CD4-positive, alpha-beta T cell (primary cell): ENCODE data around the gene RIMBP3C. TPM values are rescaled to one million over a fixed set of nuclear protein-coding genes. Genes with fewer than 3 reads are reported as not detected.
A peak's percentile ranks its signal among the peaks of the same experiment; 100 is the strongest.
"Not testable (repeated sequence)": the region's sequence is repeated elsewhere in the genome, so short reads cannot be mapped to it uniquely, and the experiment has no call there.

Experiments used
- ATAC-seq: fragments of 200-7000 bp; cut with Tn5 transposase; one replicate; pipeline ENCODE4 v1.10.0; 2022; ENCODE audit warnings: mild to moderate bottlenecking; ENCODE audit not compliant: poor library complexity
- CTCF ChIA-PET: fragments of 350-600 bp; sonication (Branson Sonifier 250); formaldehyde crosslinking; loops from one replicate; lab custom pipeline; 2021; ENCODE audit warnings: antibody characterized with exemption, inconsistent platforms; lab: Charles Lee
- POLR2A ChIA-PET: fragments of 350-600 bp; sonication (Branson Sonifier 250); formaldehyde crosslinking; loops from one replicate; lab custom pipeline; 2021; ENCODE audit warnings: antibody characterized with exemption, inconsistent platforms; lab: Charles Lee
- DNase-seq, 14 experiments: peaks; one replicate each; pipeline ENCODE4 v3.0.0-alpha.2; 2013 to 2020; ENCODE audit warnings: mixed read lengths in 2 of 14
- H3K27ac ChIP-seq, 2 donors: one replicate each; pipeline versions ENCODE4 v1.5.1 to v1.7.0; 2013; ENCODE audit warnings: low read length in 2 of 2, low read depth in 1 of 2, mild to moderate bottlenecking in 1 of 2
- H3K27me3 ChIP-seq, 2 experiments: 1 replicate in 1 of 2; 2 replicates in 1 of 2; pipeline versions ENCODE4 v1.6.1 to v1.7.0; 2013; ENCODE audit warnings: low read length in 2 of 2, control low read depth in 1 of 2, mild to moderate bottlenecking in 1 of 2, moderate library complexity in 1 of 2; ENCODE audit not compliant: insufficient read depth in 2 of 2, control insufficient read depth in 1 of 2
- H3K36me3 ChIP-seq: one replicate; pipeline ENCODE4 v1.6.1; 2013; ENCODE audit warnings: low read length, control low read depth; ENCODE audit not compliant: insufficient read depth
- H3K4me1 ChIP-seq: one replicate; pipeline ENCODE4 v1.6.1; 2013; ENCODE audit warnings: low read length, control low read depth; ENCODE audit not compliant: insufficient read depth
- H3K4me3 ChIP-seq: one replicate; pipeline ENCODE4 v1.5.1; 2013; ENCODE audit warnings: mild to moderate bottlenecking, low read length, moderate library complexity
- H3K9me3 ChIP-seq, 2 experiments: 1 replicate in 1 of 2; 2 replicates in 1 of 2; pipeline versions ENCODE4 v1.6.1 to v1.7.0; 2013; ENCODE audit warnings: low read length in 2 of 2, mild to moderate bottlenecking in 2 of 2, control low read depth in 1 of 2, moderate library complexity in 1 of 2; ENCODE audit not compliant: control insufficient read depth in 1 of 2, insufficient read depth in 1 of 2
- H3K27ac Mint-ChIP-seq: one replicate; pipeline ENCODE4 v1.8.0; 2020; ENCODE audit warnings: mixed read lengths
- H3K27me3 Mint-ChIP-seq: one replicate; pipeline ENCODE4 v1.8.0; 2021; ENCODE audit warnings: mixed read lengths
- H3K36me3 Mint-ChIP-seq: one replicate; pipeline ENCODE4 v1.8.0; 2021; ENCODE audit warnings: low read depth, mixed read lengths
- H3K4me1 Mint-ChIP-seq: one replicate; pipeline ENCODE4 v1.8.0; 2021; ENCODE audit warnings: low read depth, mixed read lengths
- H3K4me3 Mint-ChIP-seq: one replicate; pipeline ENCODE4 v1.8.0; 2020; ENCODE audit warnings: mild to moderate bottlenecking, mixed read lengths
- H3K9me3 Mint-ChIP-seq: one replicate; pipeline ENCODE4 v1.8.0; 2020; ENCODE audit warnings: mixed read lengths
- intact Hi-C, 2 experiments: fragments of 100-400 bp; cut with DNase I in 1 of 2; cut with micrococcal nuclease in 1 of 2; formaldehyde crosslinking; loops; one replicate each; pipeline versions ENCODE4 v1.15.1 to v1.9.0; 2023 to 2025; cut with DNase I, micrococcal nuclease
- total RNA-seq, 174 experiments: library from RNA in 2 of 174; stranded (reverse) in 2 of 174; gene quantifications; one replicate each; pipeline ENCODE4 v1.2.3 and lab custom pipeline; 2021 to 2026
- TF ChIP-seq, protein P1 (sequence below): fragments of 200-600 bp; IDR thresholded peaks from one replicate; pipeline ENCODE4 v1.8.0; 2022; ENCODE audit warnings: antibody characterized with exemption, mild to moderate bottlenecking

RIMBP3C gene
- total RNA-seq, 2 experiments from 2014 or later, result 0.14 TPM; not detected in 1

DNA sequence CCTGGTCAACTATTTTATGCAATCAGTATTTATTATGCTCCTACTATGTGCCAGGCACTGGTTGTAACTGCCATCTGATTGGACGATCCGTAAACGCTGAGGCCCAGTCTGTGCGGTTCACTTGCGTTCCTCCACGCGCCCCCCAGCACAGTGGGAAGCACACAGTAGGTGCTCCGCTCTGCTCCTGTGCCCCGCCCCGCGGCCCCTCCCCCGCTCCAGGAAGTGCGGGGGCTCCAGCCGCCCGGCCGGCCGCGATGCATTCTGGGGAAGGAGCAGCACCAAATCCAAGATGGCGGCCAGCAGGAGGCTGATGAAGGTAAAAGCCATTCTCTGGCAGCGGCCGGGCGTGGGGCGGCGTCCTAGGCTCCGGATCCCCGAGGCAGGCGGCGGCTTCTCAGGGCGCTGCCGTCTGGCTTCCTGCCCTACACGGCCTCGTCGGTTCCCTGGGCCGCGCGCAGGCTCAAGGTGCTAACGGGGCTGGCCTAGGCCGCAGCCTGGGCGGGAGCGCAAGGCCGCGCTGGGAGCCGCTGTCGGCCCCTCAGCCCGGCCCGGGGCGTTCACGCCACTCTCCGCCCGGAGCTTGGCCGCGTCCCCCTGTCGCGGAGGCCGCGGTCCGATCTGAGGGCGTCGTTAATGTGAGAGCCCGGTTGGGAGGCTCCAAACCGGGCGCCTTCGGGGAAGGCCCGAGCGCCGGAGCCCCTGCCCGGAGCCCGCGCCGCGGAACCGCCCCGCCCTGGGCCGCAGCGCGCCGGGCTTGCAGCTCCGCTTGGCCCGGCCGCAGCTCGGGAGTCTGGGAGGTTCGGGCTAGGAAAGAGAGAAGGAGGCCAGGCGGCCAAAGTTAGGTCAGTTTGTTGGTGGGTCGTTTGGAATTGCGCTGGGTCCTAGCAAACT, 16.4 kb upstream of the RIMBP3C start, which contains the start of gene UBE2L3:
Gene UBE2L3, plus strand, starts transcription at position 259 of the 891 bp plus-strand sequence. Its CDS starts 31 bp downstream, at position 290.
- H3K27ac ChIP-seq, result peak within 1 kb of the TSS; percentile 53 to 59
- H3K9me3 Mint-ChIP-seq, result no peaks in the 10 kb centered on the region
- peaks cover 47% of the 10 kb centered on the region for H3K4me1 ChIP-seq
- no peaks in the 10 kb centered on the region for H3K9me3 ChIP-seq
- H3K27me3 ChIP-seq, result no peaks in the 10 kb centered on the region
- intact Hi-C loops, result loop anchor here in 1 of 2 experiments (2.0 to 5.0 kb wide), 2 partner anchors 63 to 75 kb away; partner anchors contain the start of genes SDF2L1 and YDJC
- H3K27ac Mint-ChIP-seq, result peak within 1 kb of the TSS; percentile 93
- H3K36me3 ChIP-seq, result peaks cover 12% of the 10 kb centered on the region
- TF ChIP-seq, protein P1, sequence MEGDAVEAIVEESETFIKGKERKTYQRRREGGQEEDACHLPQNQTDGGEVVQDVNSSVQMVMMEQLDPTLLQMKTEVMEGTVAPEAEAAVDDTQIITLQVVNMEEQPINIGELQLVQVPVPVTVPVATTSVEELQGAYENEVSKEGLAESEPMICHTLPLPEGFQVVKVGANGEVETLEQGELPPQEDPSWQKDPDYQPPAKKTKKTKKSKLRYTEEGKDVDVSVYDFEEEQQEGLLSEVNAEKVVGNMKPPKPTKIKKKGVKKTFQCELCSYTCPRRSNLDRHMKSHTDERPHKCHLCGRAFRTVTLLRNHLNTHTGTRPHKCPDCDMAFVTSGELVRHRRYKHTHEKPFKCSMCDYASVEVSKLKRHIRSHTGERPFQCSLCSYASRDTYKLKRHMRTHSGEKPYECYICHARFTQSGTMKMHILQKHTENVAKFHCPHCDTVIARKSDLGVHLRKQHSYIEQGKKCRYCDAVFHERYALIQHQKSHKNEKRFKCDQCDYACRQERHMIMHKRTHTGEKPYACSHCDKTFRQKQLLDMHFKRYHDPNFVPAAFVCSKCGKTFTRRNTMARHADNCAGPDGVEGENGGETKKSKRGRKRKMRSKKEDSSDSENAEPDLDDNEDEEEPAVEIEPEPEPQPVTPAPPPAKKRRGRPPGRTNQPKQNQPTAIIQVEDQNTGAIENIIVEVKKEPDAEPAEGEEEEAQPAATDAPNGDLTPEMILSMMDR, result no peak
- peak; percentile 85 for ATAC-seq
- peak within 1 kb of the TSS; percentile 73 for H3K4me3 ChIP-seq
- DNase-seq, result peak; percentile 71 to 91 (median 79)
- no peaks in the 10 kb centered on the region for H3K27me3 Mint-ChIP-seq
- CTCF ChIA-PET, result interaction anchor here (1.4 kb wide), 1 partner anchor 62 kb away, joined by 5 read pairs; the partner anchor contains the start of gene YDJC
- H3K4me3 Mint-ChIP-seq, result peak within 1 kb of the TSS; percentile 90
- peaks cover 18% of the 10 kb centered on the region for H3K36me3 Mint-ChIP-seq
- POLR2A ChIA-PET, result interaction anchor here (0.6 to 2.2 kb wide), 5 partner anchors 45 to 74 kb away, joined by 3 to 15 read pairs (median 4); partner anchors contain the start of genes SDF2L1 and YDJC
- peaks cover 44% of the 10 kb centered on the region for H3K4me1 Mint-ChIP-seq

DNA sequence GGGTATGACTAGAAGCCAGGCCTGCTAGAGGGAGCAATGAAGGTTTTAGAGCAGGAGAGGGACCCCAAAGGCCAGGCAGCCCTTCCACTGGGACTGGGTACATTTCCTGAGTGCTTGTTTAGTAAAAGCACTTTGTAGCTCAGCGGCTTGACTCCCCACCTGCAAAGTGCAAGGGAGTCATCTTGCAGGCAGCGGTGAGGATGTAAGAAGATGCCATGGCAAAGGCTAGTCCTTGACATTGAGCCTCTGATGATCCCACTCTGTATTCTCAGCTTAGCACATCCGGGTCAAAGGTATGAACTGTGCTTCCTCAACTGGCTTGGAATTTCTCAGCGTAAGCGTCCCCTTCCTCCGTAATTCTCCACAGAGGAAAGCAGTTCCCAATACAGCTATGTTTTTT, 13.2 kb upstream of the RIMBP3C start:
- DNase-seq (no peak), ATAC-seq (no peak)
- H3K4me1 ChIP-seq, result peaks cover 18% of the 10 kb centered on the region
- peak overlapping the region; percentile 17 for H3K4me3 Mint-ChIP-seq
- intact Hi-C loops, result no loop called here
- H3K36me3 ChIP-seq, result peaks cover 1% of the 10 kb centered on the region
- no peaks in the 10 kb centered on the region for H3K27me3 Mint-ChIP-seq
- no peak overlapping the region for H3K4me3 ChIP-seq
- peaks cover 14% of the 10 kb centered on the region for H3K4me1 Mint-ChIP-seq
- POLR2A ChIA-PET, result no interaction called here
- H3K9me3 Mint-ChIP-seq, result no peaks in the 10 kb centered on the region
- CTCF ChIA-PET, result interaction anchor here (2.5 kb wide), 1 partner anchor 65 kb away, joined by 9 read pairs; no protein-coding TSS in a partner anchor
- TF ChIP-seq, protein P1, result no peak
- H3K27me3 ChIP-seq, result no peaks in the 10 kb centered on the region
- no peak overlapping the region for H3K27ac ChIP-seq
- H3K27ac Mint-ChIP-seq, result no peak overlapping the region
- peaks cover 8% of the 10 kb centered on the region for H3K36me3 Mint-ChIP-seq
- H3K9me3 ChIP-seq, result no peaks in the 10 kb centered on the region

DNA sequence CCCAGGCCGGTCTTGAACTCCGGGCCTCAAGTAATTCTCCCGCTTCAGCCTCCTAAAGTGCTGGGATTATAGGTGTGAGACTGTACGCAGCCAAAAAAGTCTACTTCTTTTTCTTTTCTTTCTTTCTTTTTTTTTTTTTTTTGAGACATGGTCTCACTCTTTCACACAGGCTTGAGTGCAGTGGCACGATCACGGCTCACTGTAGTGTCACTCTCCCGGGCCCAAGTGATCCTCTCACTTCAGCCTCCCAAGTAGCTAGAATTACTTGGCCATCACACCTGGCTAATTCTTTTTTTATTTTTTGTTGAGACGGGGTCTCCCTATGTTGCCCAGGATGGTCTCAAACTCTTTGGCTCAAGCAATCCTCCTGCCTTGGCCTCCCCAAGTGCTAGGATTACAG, 12.7 kb upstream of the RIMBP3C start:
- H3K36me3 Mint-ChIP-seq, result peaks cover 7% of the 10 kb centered on the region
- ChIA-PET POLR2A (no interaction called here), CTCF (interaction anchor here (2.5 kb wide), 1 partner anchor 65 kb away, joined by 9 read pairs; no protein-coding TSS in a partner anchor)
- intact Hi-C loops, result no loop called here
- H3K4me1 Mint-ChIP-seq, result peaks cover 9% of the 10 kb centered on the region
- H3K4me3 ChIP-seq, result no peak overlapping the region
- H3K9me3 ChIP-seq, result no peaks in the 10 kb centered on the region
- H3K4me3 Mint-ChIP-seq, result no peak overlapping the region
- H3K27ac Mint-ChIP-seq, result no peak overlapping the region
- no peaks in the 10 kb centered on the region for H3K27me3 ChIP-seq
- TF ChIP-seq, protein P1, result no peak
- DNase-seq, result no peak
- no peak for ATAC-seq
- H3K9me3 Mint-ChIP-seq, result no peaks in the 10 kb centered on the region
- H3K4me1 ChIP-seq, result peaks cover 13% of the 10 kb centered on the region
- H3K27ac ChIP-seq, result no peak overlapping the region
- no peaks in the 10 kb centered on the region for H3K27me3 Mint-ChIP-seq
- no peaks in the 10 kb centered on the region for H3K36me3 ChIP-seq

DNA sequence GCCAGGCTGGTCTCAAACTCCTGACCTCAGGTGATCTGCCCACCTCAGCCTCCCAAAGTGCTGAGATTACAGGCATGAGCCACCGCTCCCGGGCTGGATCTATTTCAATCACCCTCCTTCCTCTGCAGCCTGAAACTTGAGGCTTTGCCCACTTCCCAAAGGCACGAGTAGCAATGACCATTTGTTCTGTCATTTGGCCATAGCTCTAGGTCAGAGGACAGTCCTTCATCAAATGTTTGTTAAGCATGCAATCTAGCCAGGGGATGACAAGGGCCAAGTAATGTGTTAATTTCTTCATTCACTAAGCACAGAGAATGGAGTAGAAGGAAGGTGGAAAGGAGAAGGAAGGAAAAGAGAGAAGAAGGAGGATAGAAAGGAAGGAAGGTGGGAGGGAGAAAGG, 9.4 kb upstream of the RIMBP3C start:
- H3K4me1 Mint-ChIP-seq, ATAC-seq, H3K36me3 ChIP-seq, H3K36me3 Mint-ChIP-seq, H3K27me3 Mint-ChIP-seq, H3K27ac Mint-ChIP-seq, intact Hi-C loops, H3K27me3 ChIP-seq, POLR2A ChIA-PET, CTCF ChIA-PET, H3K4me3 Mint-ChIP-seq, H3K4me1 ChIP-seq, H3K27ac ChIP-seq, H3K9me3 ChIP-seq, H3K9me3 Mint-ChIP-seq, H3K4me3 ChIP-seq, DNase-seq: not testable (repeated sequence)
